ENCODE data around the gene IFFO2. TPM values are rescaled to one million over a fixed set of nuclear protein-coding genes. Genes with fewer than 3 reads are reported as not detected.

Gene IFFO2
- total and polyA plus RNA-seq, 2 experiments from 2014 or later, result 0.71 to 7.5 TPM

- H3K27me3 Mint-ChIP-seq (ENCODE audit: insufficient read depth, low read depth, poor library complexity), result peaks cover 4% of the 10 kb centered on the region
- Histone ChIP-seq H2AFZ (no peak overlapping the region), H3K27me3 (ENCODE audit: insufficient read depth) (no peaks in the 10 kb centered on the region), H3F3A (replicated peaks; ENCODE audit: low read depth) (no peaks in the 10 kb centered on the region), H4K20me1 (replicated peaks; ENCODE audit: insufficient read depth) (no peaks in the 10 kb centered on the region), H3K36me3 (ENCODE audit: insufficient read depth) (no peaks in the 10 kb centered on the region), H3K4me3 (no peak overlapping the region), H3K4me2 (no peak overlapping the region), H3K79me2 (replicated peaks; ENCODE audit: insufficient read depth) (no peaks in the 10 kb centered on the region), H3K4me1 (ENCODE audit: insufficient read depth) (no peaks in the 10 kb centered on the region), H3K27ac (ENCODE audit: low read depth) (no peak overlapping the region), H3K9me2 (ENCODE audit: insufficient read depth) (no peaks in the 10 kb centered on the region)
- H3K4me3 Mint-ChIP-seq, result no peak overlapping the region
- H3K9me3 Mint-ChIP-seq, result no peaks in the 10 kb centered on the region
- DNase-seq (ENCODE audit: low spot score), result no peak
- TF ChIP-seq REST (IDR thresholded peaks at IDR 0.05; ENCODE audit: unreplicated experiment) (no peak), EZH2phosphoT487 (IDR thresholded peaks at IDR 0.05; ENCODE audit: unreplicated experiment) (no peak), CREB1 (CRISPR knock-in tag; IDR thresholded peaks at IDR 0.05; ENCODE audit: low read depth) (no peak), ETS1 (IDR thresholded peaks at IDR 0.05) (no peak), NANOG (IDR thresholded peaks at IDR 0.05; ENCODE audit: borderline replicate concordance) (no peak), ZNF114 (CRISPR knock-in tag; IDR thresholded peaks at IDR 0.05) (no peak), CTCF (conservative IDR thresholded peaks at IDR 0.05; ENCODE audit: low read depth in 2 of 2) (no peak), STAT1 (IDR thresholded peaks at IDR 0.05; ENCODE audit: unreplicated experiment) (no peak), EZH2 (IDR thresholded peaks at IDR 0.05; ENCODE audit: low read depth, unreplicated experiment) (no peak), JUNB (IDR thresholded peaks at IDR 0.05; ENCODE audit: unreplicated experiment) (no peak), ZNF331 (CRISPR knock-in tag; IDR thresholded peaks at IDR 0.05; ENCODE audit: low read depth) (no peak), POLR2AphosphoS5 (IDR thresholded peaks at IDR 0.05; ENCODE audit: low read depth) (no peak)
- TF ChIP-seq, protein P1, sequence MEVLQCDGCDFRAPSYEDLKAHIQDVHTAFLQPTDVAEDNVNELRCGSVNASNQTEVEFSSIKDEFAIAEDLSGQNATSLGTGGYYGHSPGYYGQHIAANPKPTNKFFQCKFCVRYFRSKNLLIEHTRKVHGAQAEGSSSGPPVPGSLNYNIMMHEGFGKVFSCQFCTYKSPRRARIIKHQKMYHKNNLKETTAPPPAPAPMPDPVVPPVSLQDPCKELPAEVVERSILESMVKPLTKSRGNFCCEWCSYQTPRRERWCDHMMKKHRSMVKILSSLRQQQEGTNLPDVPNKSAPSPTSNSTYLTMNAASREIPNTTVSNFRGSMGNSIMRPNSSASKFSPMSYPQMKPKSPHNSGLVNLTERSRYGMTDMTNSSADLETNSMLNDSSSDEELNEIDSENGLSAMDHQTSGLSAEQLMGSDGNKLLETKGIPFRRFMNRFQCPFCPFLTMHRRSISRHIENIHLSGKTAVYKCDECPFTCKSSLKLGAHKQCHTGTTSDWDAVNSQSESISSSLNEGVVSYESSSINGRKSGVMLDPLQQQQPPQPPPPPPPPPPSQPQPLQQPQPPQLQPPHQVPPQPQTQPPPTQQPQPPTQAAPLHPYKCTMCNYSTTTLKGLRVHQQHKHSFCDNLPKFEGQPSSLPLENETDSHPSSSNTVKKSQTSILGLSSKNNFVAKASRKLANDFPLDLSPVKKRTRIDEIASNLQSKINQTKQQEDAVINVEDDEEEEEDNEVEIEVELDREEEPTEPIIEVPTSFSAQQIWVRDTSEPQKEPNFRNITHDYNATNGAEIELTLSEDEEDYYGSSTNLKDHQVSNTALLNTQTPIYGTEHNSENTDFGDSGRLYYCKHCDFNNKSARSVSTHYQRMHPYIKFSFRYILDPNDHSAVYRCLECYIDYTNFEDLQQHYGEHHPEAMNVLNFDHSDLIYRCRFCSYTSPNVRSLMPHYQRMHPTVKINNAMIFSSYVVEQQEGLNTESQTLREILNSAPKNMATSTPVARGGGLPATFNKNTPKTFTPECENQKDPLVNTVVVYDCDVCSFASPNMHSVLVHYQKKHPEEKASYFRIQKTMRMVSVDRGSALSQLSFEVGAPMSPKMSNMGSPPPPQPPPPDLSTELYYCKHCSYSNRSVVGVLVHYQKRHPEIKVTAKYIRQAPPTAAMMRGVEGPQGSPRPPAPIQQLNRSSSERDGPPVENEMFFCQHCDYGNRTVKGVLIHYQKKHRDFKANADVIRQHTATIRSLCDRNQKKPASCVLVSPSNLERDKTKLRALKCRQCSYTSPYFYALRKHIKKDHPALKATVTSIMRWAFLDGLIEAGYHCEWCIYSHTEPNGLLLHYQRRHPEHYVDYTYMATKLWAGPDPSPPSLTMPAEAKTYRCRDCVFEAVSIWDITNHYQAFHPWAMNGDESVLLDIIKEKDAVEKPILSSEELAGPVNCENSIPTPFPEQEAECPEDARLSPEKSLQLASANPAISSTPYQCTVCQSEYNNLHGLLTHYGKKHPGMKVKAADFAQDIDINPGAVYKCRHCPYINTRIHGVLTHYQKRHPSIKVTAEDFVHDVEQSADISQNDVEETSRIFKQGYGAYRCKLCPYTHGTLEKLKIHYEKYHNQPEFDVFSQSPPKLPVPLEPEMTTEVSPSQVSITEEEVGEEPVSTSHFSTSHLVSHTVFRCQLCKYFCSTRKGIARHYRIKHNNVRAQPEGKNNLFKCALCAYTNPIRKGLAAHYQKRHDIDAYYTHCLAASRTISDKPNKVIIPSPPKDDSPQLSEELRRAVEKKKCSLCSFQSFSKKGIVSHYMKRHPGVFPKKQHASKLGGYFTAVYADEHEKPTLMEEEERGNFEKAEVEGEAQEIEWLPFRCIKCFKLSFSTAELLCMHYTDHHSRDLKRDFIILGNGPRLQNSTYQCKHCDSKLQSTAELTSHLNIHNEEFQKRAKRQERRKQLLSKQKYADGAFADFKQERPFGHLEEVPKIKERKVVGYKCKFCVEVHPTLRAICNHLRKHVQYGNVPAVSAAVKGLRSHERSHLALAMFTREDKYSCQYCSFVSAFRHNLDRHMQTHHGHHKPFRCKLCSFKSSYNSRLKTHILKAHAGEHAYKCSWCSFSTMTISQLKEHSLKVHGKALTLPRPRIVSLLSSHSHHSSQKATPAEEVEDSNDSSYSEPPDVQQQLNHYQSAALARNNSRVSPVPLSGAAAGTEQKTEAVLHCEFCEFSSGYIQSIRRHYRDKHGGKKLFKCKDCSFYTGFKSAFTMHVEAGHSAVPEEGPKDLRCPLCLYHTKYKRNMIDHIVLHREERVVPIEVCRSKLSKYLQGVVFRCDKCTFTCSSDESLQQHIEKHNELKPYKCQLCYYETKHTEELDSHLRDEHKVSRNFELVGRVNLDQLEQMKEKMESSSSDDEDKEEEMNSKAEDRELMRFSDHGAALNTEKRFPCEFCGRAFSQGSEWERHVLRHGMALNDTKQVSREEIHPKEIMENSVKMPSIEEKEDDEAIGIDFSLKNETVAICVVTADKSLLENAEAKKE (CRISPR knock-in tag; IDR thresholded peaks at IDR 0.05), result no peak
- no peaks in the 10 kb centered on the region for H3K36me3 Mint-ChIP-seq (ENCODE audit: low read depth)
- H3K27ac Mint-ChIP-seq, result no peak overlapping the region
- no peak for ATAC-seq
- no peaks in the 10 kb centered on the region for H3K4me1 Mint-ChIP-seq
Observed at GRCh38 chr1:18866846-18867245, 89.6 kb downstream of the IFFO2 start.
